GM12878 (cell line): ENCODE data around the gene TMEM88. TPM values are rescaled to one million over a fixed set of nuclear protein-coding genes. Genes with fewer than 3 reads are reported as not detected.
A peak's percentile ranks its signal among the peaks of the same experiment; 100 is the strongest.

Source experiments
- ASH2L ChIP-seq: fragments of 300-600, 200-600 bp; sonication (generic); IDR thresholded peaks from 2 replicates; pipeline ENCODE4 v1.6.1; 2017; ENCODE audit warnings: low read depth, mild to moderate bottlenecking, borderline replicate concordance
- BHLHE40 ChIP-seq, 2 experiments: fragments of 450-650 bp in 1 of 2; IDR thresholded peaks; 2 replicates each; pipeline ENCODE4 v1.6.1; 2011 to 2017; ENCODE audit warnings: low read depth in 2 of 2, borderline replicate concordance in 1 of 2, improper control_type of control experiment in 1 of 2, low read length in 1 of 2, mild to moderate bottlenecking in 1 of 2
- CHD2 ChIP-seq: IDR thresholded peaks from 2 replicates; pipeline ENCODE4 v1.6.1; 2011; ENCODE audit warnings: low read depth, low read length, improper control_type of control experiment, borderline replicate concordance
- FOS ChIP-seq: IDR thresholded peaks from 3 replicates; pipeline ENCODE4 v1.6.1; 2011; ENCODE audit warnings: borderline replicate concordance; ENCODE audit not compliant: insufficient read length; ENCODE audit errors: extremely low read depth
- FOXK2 ChIP-seq: fragments of 450-650 bp; IDR thresholded peaks from 2 replicates; pipeline ENCODE4 v1.6.1; 2017; ENCODE audit warnings: mild to moderate bottlenecking, moderate library complexity
- IKZF1 ChIP-seq: fragments of 450-650 bp; conservative IDR thresholded peaks from 2 replicates; pipeline ENCODE4 v1.6.1; 2017; ENCODE audit warnings: antibody characterized with exemption, mild to moderate bottlenecking
- IKZF2 ChIP-seq, 2 experiments: fragments of 450-650 bp; IDR thresholded peaks; 2 replicates each; pipeline ENCODE4 v1.6.1; 2017; ENCODE audit warnings: mild to moderate bottlenecking in 2 of 2, moderate library complexity in 2 of 2
- MTA2 ChIP-seq: fragments of 450-650 bp; IDR thresholded peaks from 2 replicates; pipeline ENCODE4 v1.6.1; 2016; ENCODE audit warnings: low read depth, mild to moderate bottlenecking, moderate library complexity
- MXI1 ChIP-seq: fragments of 150-350 bp; IDR thresholded peaks from 2 replicates; pipeline ENCODE4 v1.6.1; 2011; ENCODE audit warnings: low read depth, mild to moderate bottlenecking, inconsistent platforms, low read length, improper control_type of control experiment
- NFXL1 ChIP-seq: fragments of 450-650 bp; IDR thresholded peaks from 2 replicates; pipeline ENCODE4 v1.6.1; 2017; ENCODE audit warnings: antibody characterized with exemption, mild to moderate bottlenecking, borderline replicate concordance
- RFX5 ChIP-seq: IDR thresholded peaks from 2 replicates; pipeline ENCODE4 v1.6.1; 2011; ENCODE audit warnings: low read depth, low read length, improper control_type of control experiment
- RUNX3 ChIP-seq: IDR thresholded peaks from 2 replicates; pipeline ENCODE4 v1.6.1; 2012; ENCODE audit warnings: low read length, inconsistent platforms
- SIN3A ChIP-seq: IDR thresholded peaks from 2 replicates; pipeline ENCODE4 v1.6.1; 2012; ENCODE audit warnings: low read depth, low read length, improper control_type of control experiment
- STAT3 ChIP-seq: IDR thresholded peaks from 2 replicates; pipeline ENCODE4 v1.6.1; 2011; ENCODE audit warnings: low read depth, low read length, improper control_type of control experiment
- YY1 ChIP-seq: IDR thresholded peaks from 2 replicates; pipeline ENCODE4 v1.6.1; 2011; ENCODE audit warnings: low read depth, mild to moderate bottlenecking, low read length
- ZNF207 ChIP-seq: fragments of 450-650 bp; IDR thresholded peaks from 2 replicates; pipeline ENCODE4 v1.6.1; 2014; ENCODE audit warnings: antibody characterized with exemption, mild to moderate bottlenecking, borderline replicate concordance
- polyA plus RNA-seq, 11 experiments: library from polyadenylated mRNA; depleted of rRNA in 4 of 11; unstranded in 6 of 11; stranded (reverse) in 5 of 11; fragments of >200 nt; fragmentation: Nextera tagmentation in 4 of 11; fragmentation: Illumina TruSeq in 1 of 11; extraction: Ambion mirVana in 4 of 11; extraction: Trizol in 1 of 11; gene quantifications; 1 replicate in 1 of 11; 2 replicates in 10 of 11; pipeline versions ENCODE4 v1.2.1 to v1.2.3, GENCODE V29; 2011 to 2016; ENCODE audit warnings: inconsistent platforms in 2 of 11, missing spikeins in 2 of 11, low read depth in 1 of 11
- total RNA-seq, 4 experiments: library from RNA; depleted of rRNA in 3 of 4; stranded (reverse); fragments of >200 nt in 3 of 4; fragmentation: Illumina TruSeq in 1 of 4; extraction: Trizol in 1 of 4; gene quantifications; 2 replicates each; pipeline versions ENCODE4 v1.2.1 to v1.2.3, GENCODE V29; 2013 to 2021
- TF ChIP-seq, protein P1 (sequence below): fragments of 450-650 bp; IDR thresholded peaks from 2 replicates; pipeline ENCODE4 v1.6.1; 2017; ENCODE audit warnings: low read depth, mild to moderate bottlenecking, moderate library complexity
- TF ChIP-seq, protein P2 (sequence below): IDR thresholded peaks from 2 replicates; pipeline ENCODE4 v1.6.1; 2011; ENCODE audit warnings: low read depth, low read length, improper control_type of control experiment, borderline replicate concordance
- TF ChIP-seq, protein P3 (sequence below): IDR thresholded peaks from 2 replicates; pipeline ENCODE4 v1.6.1; 2012; ENCODE audit warnings: low read depth, low read length, improper control_type of control experiment

The TMEM88 gene
- total and polyA plus RNA-seq, 10 of the 15 experiments (the other 5 are each of a cell fraction or from before 2014, with no cell fraction given), result 0.21 to 2.2 (median 0.62) TPM; not detected in 5

DNA sequence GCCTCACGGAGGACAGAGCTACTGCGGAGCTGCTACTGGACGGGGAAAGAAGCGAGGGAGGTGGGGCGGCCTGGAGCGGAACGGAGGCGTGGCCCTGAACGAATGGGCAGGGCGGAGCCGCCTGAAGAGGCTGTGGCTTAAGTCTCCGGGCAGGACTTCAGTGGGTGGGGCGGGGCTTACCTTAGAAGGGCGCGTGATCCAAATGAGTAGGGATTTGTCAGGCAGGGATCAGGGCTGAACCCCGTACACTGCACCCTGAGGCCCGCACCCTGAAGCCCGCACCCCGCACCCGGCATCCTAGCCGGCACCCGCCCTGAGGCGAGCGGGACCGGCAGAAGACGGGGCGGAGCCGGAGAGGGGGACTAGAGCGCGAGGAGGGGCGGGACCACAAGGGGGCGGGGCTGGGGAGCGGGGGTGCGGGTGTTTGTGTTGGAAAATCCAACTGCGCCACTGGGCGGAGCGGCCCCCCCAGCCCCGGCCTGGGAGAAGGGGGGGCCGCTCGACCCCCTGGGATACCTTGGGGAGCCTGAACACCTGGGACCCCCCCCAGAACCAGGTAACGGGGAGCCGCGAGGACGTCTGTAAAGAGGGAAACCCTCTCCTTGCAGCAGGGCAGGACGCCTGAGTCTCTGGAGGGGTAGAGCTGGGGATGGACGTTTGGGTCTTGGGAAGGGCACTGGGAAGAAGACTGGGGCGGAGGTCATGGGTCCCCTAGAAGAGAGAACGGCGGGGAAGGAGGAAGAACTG is 20.9 kb upstream of the TMEM88 start, which contains the start of gene KDM6B (continued):
- TF ChIP-seq, protein P1, sequence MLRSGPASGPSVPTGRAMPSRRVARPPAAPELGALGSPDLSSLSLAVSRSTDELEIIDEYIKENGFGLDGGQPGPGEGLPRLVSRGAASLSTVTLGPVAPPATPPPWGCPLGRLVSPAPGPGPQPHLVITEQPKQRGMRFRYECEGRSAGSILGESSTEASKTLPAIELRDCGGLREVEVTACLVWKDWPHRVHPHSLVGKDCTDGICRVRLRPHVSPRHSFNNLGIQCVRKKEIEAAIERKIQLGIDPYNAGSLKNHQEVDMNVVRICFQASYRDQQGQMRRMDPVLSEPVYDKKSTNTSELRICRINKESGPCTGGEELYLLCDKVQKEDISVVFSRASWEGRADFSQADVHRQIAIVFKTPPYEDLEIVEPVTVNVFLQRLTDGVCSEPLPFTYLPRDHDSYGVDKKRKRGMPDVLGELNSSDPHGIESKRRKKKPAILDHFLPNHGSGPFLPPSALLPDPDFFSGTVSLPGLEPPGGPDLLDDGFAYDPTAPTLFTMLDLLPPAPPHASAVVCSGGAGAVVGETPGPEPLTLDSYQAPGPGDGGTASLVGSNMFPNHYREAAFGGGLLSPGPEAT, result peak; percentile 54; the same call in 1 of the 2 replicates
- TF ChIP-seq BHLHE40 (IDR thresholded peaks at IDR 0.05; ENCODE audit: borderline replicate concordance in 1 of 2, low read depth in 2 of 2, low read length in 1 of 2), result peak in 1 of 2 experiments; percentile 69; a peak in 1 of 4 replicates
- TF ChIP-seq MXI1, result peak; percentile 32; the same call in 1 of the 2 replicates
- TF ChIP-seq MTA2, result 0 out of 2 replicates have a peak, but pooled peaks have one; percentile 11
- no peak for TF ChIP-seq FOXK2
- TF ChIP-seq SIN3A, result 0 out of 2 replicates have a peak, but pooled peaks have one; percentile 51
- TF ChIP-seq FOS, result no peak
- TF ChIP-seq IKZF2 (IDR thresholded peaks at IDR 0.05), result peak in 1 of 2 experiments; percentile 34; a peak in 1 of 4 replicates
- 0 out of 2 replicates have a peak, but pooled peaks have one; percentile 2 for TF ChIP-seq ZNF207
- peak; percentile 65; the same call in 1 of the 2 replicates for TF ChIP-seq IKZF1
- TF ChIP-seq RUNX3, result no peak
- no peak for TF ChIP-seq ASH2L
- TF ChIP-seq, protein P2, sequence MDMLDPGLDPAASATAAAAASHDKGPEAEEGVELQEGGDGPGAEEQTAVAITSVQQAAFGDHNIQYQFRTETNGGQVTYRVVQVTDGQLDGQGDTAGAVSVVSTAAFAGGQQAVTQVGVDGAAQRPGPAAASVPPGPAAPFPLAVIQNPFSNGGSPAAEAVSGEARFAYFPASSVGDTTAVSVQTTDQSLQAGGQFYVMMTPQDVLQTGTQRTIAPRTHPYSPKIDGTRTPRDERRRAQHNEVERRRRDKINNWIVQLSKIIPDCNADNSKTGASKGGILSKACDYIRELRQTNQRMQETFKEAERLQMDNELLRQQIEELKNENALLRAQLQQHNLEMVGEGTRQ, result no peak
- TF ChIP-seq STAT3, result no peak
- TF ChIP-seq, protein P3, sequence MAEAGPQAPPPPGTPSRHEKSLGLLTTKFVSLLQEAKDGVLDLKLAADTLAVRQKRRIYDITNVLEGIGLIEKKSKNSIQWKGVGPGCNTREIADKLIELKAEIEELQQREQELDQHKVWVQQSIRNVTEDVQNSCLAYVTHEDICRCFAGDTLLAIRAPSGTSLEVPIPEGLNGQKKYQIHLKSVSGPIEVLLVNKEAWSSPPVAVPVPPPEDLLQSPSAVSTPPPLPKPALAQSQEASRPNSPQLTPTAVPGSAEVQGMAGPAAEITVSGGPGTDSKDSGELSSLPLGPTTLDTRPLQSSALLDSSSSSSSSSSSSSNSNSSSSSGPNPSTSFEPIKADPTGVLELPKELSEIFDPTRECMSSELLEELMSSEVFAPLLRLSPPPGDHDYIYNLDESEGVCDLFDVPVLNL, result peak; percentile 68
- TF ChIP-seq CHD2, result 0 out of 2 replicates have a peak, but pooled peaks have one; percentile 31
- 0 out of 2 replicates have a peak, but pooled peaks have one; percentile 7 for TF ChIP-seq YY1
- TF ChIP-seq RFX5, result 0 out of 2 replicates have a peak, but pooled peaks have one; percentile 19
- TF ChIP-seq NFXL1, result no peak
